Mesendoderm (in vitro differentiated cells): ENCODE measurements around the gene TCF4.
A peak's percentile ranks its signal among the peaks of the same experiment; 100 is the strongest.

Source experiments
- DNase-seq: peaks from one replicate; pipeline ENCODE4 v3.0.0; 2013
- H2AK5ac ChIP-seq: 2 replicates; pipeline ENCODE4 v1.6.1; 2013; ENCODE audit warnings: low read length, inconsistent platforms
- H2BK120ac ChIP-seq: 2 replicates; pipeline ENCODE4 v1.6.1; 2013; ENCODE audit warnings: low read depth, mild to moderate bottlenecking, low read length, moderate library complexity, mixed read lengths
- H2BK15ac ChIP-seq: replicated peaks from 2 replicates; pipeline ENCODE4 v1.6.1; 2013; ENCODE audit warnings: low read depth, mild to moderate bottlenecking, moderate library complexity
- H2BK5ac ChIP-seq: 2 replicates; pipeline ENCODE4 v1.6.1; 2013; ENCODE audit warnings: low read length, inconsistent platforms
- H3K18ac ChIP-seq: 2 replicates; pipeline ENCODE4 v1.6.1; 2013; ENCODE audit warnings: mild to moderate bottlenecking, low read length, mixed read lengths
- H3K23ac ChIP-seq: one replicate; pipeline ENCODE4 v1.6.1; 2013; ENCODE audit warnings: low read length
- H3K27ac ChIP-seq: 2 replicates; pipeline ENCODE4 v1.5.1; 2013; ENCODE audit warnings: low read depth, mild to moderate bottlenecking, inconsistent platforms, low read length, moderate library complexity
- H3K27me3 ChIP-seq: 2 replicates; pipeline ENCODE4 v1.6.1; 2013; ENCODE audit warnings: low read length, control low read depth, mild to moderate bottlenecking, inconsistent platforms; ENCODE audit not compliant: insufficient read depth, poor library complexity
- H3K36me3 ChIP-seq: 2 replicates; pipeline ENCODE4 v1.6.1; 2013; ENCODE audit warnings: low read length, inconsistent platforms; ENCODE audit not compliant: control insufficient read depth, insufficient read depth
- H3K4ac ChIP-seq: one replicate; pipeline ENCODE4 v1.6.1; 2013; ENCODE audit warnings: low read depth, mild to moderate bottlenecking, low read length, moderate library complexity
- H3K4me1 ChIP-seq: 2 replicates; pipeline ENCODE4 v1.6.1; 2013; ENCODE audit warnings: low read depth, low read length, inconsistent platforms; ENCODE audit not compliant: control insufficient read depth
- H3K4me2 ChIP-seq: 2 replicates; pipeline ENCODE4 v1.6.1; 2013; ENCODE audit warnings: low read length
- H3K4me3 ChIP-seq: 2 replicates; pipeline ENCODE4 v1.5.1; 2013; ENCODE audit warnings: mild to moderate bottlenecking, low read length
- H3K56ac ChIP-seq: one replicate; pipeline ENCODE4 v1.6.1; 2013; ENCODE audit warnings: low read length
- H3K79me1 ChIP-seq: 2 replicates; pipeline ENCODE4 v1.6.1; 2013; ENCODE audit warnings: low read length, inconsistent platforms
- H3K79me2 ChIP-seq: 2 replicates; pipeline ENCODE4 v1.6.1; 2013; ENCODE audit warnings: mild to moderate bottlenecking, low read length; ENCODE audit not compliant: control insufficient read depth, insufficient read depth
- H3K9ac ChIP-seq: 2 replicates; pipeline ENCODE4 v1.6.1; 2013; ENCODE audit warnings: low read length, inconsistent platforms
- H4K5ac ChIP-seq: one replicate; pipeline ENCODE4 v1.6.1; 2013; ENCODE audit warnings: low read length
- H4K8ac ChIP-seq: one replicate; pipeline ENCODE4 v1.6.1; 2013; ENCODE audit warnings: low read depth, mild to moderate bottlenecking, control low read depth, low read length, moderate library complexity
- WGBS: extraction: QIAGEN DNeasy Blood & Tissue Kit; methylation state at CpG from one replicate; pipeline ENCODE4 v1.1.7; 2013; ENCODE audit warnings: low lambda C conversion rate, missing lambda C conversion rate; ENCODE audit not compliant: insufficient coverage; ENCODE audit errors: extremely low coverage; 5-methylcytosine and 5-hydroxymethylcytosine counted together

TCF4 gene

DNA sequence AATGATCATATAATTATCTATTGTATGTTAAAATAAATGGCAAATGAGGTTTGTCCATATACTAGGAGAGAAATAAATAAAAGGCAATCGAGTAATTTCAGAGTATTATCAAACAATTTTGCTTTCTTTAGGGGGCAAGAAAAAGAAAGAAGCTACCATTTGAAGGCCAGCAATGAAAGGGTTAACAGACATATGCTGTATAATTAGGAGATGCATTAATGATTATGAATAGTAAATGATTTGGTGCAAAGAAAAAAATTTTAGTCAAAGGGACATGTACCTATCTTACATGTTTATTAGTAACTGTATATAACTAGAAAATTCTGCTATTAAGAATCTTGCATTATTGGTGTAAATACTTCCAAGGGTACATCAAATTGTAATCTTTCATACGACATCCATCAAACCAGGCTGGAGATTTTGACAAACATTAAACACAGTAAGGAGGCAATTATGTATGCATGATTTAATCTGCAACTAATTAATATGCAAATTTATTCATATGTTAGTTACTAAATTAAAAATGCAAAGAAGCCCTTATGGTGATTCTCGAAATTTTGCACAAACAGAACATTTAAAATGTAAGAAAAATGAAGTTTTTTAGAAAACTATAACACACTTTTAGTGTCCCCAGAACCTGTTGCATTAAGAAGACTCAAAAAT, 251.4 kb downstream of the TCF4 start:
- DNase-seq: no peak
- WGBS: no CpG with 5 or more reads among the region's 3 CpGs
- H3K79me2 ChIP-seq: no peaks in the 10 kb centered on the region
- H3K23ac ChIP-seq: no peak overlapping the region
- H3K27ac ChIP-seq: no peak overlapping the region
- no peak overlapping the region for H2BK5ac ChIP-seq
- no peak overlapping the region for H3K56ac ChIP-seq
- no peaks in the 10 kb centered on the region for H3K4me1 ChIP-seq
- no peak overlapping the region for H3K4me2 ChIP-seq
- no peak overlapping the region for H2AK5ac ChIP-seq
- no peak overlapping the region for H4K8ac ChIP-seq
- no peaks in the 10 kb centered on the region for H3K27me3 ChIP-seq
- no peak overlapping the region for H3K18ac ChIP-seq
- H3K4ac ChIP-seq: no peak overlapping the region
- no peak overlapping the region for H2BK120ac ChIP-seq
- H3K79me1 ChIP-seq: peaks cover 1% of the 10 kb centered on the region
- H3K4me3 ChIP-seq: no peak overlapping the region
- no peak overlapping the region for H3K9ac ChIP-seq
- H3K36me3 ChIP-seq: no peaks in the 10 kb centered on the region
- no peak overlapping the region for H2BK15ac ChIP-seq
- H4K5ac ChIP-seq: no peak overlapping the region

DNA sequence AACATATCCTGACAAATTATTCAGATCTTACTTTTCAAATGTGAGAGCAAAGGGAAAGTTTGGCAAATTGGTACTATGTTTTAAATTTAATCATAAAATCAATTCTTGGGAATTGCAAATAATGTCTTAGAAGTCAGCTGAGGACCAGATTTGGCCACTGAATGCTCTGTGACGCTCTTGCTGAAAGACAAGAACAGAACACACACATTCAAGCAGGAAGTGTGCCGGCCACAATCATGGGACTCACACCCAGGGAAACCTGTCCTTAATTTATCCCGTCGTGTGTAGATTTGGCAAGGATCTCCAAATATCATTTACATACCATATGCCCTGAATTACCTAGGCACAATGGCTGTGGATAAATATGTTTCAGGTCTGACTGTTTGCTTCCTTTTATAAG, 253.1 kb downstream of the TCF4 start:
- Histone ChIP-seq H2BK5ac (no peak overlapping the region), H3K36me3 (no peaks in the 10 kb centered on the region), H2AK5ac (no peak overlapping the region), H4K8ac (no peak overlapping the region), H3K27ac (no peak overlapping the region), H3K79me1 (no peaks in the 10 kb centered on the region), H3K4me3 (no peak overlapping the region), H3K4me2 (no peak overlapping the region), H3K56ac (no peak overlapping the region), H3K27me3 (no peaks in the 10 kb centered on the region), H3K4ac (no peak overlapping the region), H3K79me2 (no peaks in the 10 kb centered on the region), H3K23ac (no peak overlapping the region), H3K9ac (no peak overlapping the region), H2BK15ac (no peak overlapping the region), H3K4me1 (no peaks in the 10 kb centered on the region), H4K5ac (no peak overlapping the region), H3K18ac (no peak overlapping the region), H2BK120ac (no peak overlapping the region)
- no peak for DNase-seq
- no CpG with 5 or more reads among the region's 4 CpGs for WGBS

DNA sequence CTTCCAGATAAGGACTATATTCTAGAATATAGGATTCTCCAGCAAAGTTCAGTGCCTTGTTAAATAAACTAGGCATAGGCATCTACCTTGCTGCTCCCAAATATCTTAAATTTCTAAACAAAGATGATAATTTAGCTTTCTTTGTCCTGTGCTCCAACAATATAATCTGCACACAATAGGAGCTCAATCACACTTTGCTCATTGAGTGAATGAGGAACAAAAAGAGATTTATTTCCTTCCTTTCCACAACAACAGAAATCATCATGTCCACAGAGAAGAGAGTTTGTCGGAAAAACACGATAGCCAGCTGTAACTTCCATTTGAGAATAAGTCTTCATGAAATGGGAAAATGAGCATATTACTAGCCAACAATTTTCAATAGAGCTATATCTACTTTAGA, 256.7 kb downstream of the TCF4 start:
- Histone ChIP-seq H3K9ac (no peak overlapping the region), H3K18ac (no peak overlapping the region), H3K27ac (no peak overlapping the region), H3K23ac (no peak overlapping the region), H3K4me1 (no peaks in the 10 kb centered on the region), H2BK5ac (no peak overlapping the region), H3K4ac (no peak overlapping the region), H2AK5ac (no peak overlapping the region), H3K56ac (no peak overlapping the region), H3K79me1 (no peaks in the 10 kb centered on the region), H3K36me3 (no peaks in the 10 kb centered on the region), H4K8ac (no peak overlapping the region), H2BK120ac (no peak overlapping the region), H2BK15ac (no peak overlapping the region), H3K79me2 (no peaks in the 10 kb centered on the region), H4K5ac (no peak overlapping the region), H3K4me3 (no peak overlapping the region), H3K4me2 (no peak overlapping the region), H3K27me3 (no peaks in the 10 kb centered on the region)
- WGBS: no CpG with 5 or more reads among the region's 2 CpGs
- DNase-seq: peak; percentile 18

DNA sequence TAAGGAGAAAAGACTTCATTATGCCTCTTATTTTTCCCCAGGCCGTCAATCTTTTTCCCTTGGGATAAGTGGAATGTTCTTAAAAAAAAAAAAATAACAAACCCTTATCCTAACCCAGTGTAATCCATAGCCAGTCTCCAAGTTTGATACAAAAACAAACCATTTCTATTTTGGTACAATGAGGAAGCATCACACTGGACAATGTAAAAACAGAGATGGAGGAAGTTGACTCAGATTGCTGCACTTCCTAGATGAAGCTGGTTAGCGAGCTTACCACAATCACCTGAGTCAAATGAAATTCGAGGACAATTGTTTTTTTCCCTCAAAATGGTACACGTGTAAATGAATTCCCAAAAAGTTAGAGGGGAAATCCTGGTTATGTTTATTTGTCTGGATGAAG, 259.7 kb downstream of the TCF4 start:
- no peak overlapping the region for H3K18ac ChIP-seq
- no peak for DNase-seq

DNA sequence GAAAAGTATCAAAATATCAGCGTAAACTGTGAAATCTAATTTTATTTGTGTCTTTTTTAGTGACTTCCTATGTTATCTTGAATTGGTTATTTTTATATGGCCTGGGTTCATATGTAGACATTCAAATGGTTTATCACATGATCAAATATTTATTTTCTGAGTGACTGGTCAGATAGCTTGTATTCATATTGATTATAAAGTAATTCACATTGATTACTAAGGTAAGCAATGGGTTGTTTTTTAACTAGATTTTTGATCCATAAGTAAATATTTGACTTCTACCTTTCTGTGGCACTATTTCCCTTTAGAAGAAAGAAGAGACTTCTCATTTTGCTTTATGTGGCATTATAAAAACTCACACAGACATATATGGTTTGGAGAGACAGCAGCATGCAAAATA, 260.5 kb downstream of the TCF4 start:
- H2AK5ac ChIP-seq: no peak overlapping the region
- H3K56ac ChIP-seq: no peak overlapping the region
- H3K4me1 ChIP-seq: no peaks in the 10 kb centered on the region
- H3K79me1 ChIP-seq: no peaks in the 10 kb centered on the region
- no peaks in the 10 kb centered on the region for H3K79me2 ChIP-seq
- no peak overlapping the region for H2BK15ac ChIP-seq
- H4K5ac ChIP-seq: no peak overlapping the region
- H4K8ac ChIP-seq: no peak overlapping the region
- WGBS: no CpG with 5 or more reads among the region's 1 CpG
- no peak for DNase-seq
- H3K27me3 ChIP-seq: no peaks in the 10 kb centered on the region
- no peak overlapping the region for H3K4ac ChIP-seq
- H3K4me3 ChIP-seq: no peak overlapping the region
- H3K18ac ChIP-seq: no peak overlapping the region
- H3K23ac ChIP-seq: no peak overlapping the region
- no peak overlapping the region for H3K4me2 ChIP-seq
- no peak overlapping the region for H2BK120ac ChIP-seq
- H3K27ac ChIP-seq: no peak overlapping the region
- no peak overlapping the region for H2BK5ac ChIP-seq
- no peak overlapping the region for H3K9ac ChIP-seq
- no peaks in the 10 kb centered on the region for H3K36me3 ChIP-seq

More for the DNA sequence above, 259.7 kb downstream of the TCF4 start:
- H3K4me3 ChIP-seq: no peak overlapping the region
- no peak overlapping the region for H3K23ac ChIP-seq
- no peaks in the 10 kb centered on the region for H3K4me1 ChIP-seq
- no peak overlapping the region for H3K56ac ChIP-seq
- H3K9ac ChIP-seq: no peak overlapping the region
- no peaks in the 10 kb centered on the region for H3K27me3 ChIP-seq
- no peak overlapping the region for H3K4me2 ChIP-seq
- no peak overlapping the region for H4K5ac ChIP-seq
- no peak overlapping the region for H2BK15ac ChIP-seq
- H2AK5ac ChIP-seq: no peak overlapping the region
- H4K8ac ChIP-seq: no peak overlapping the region
- no peaks in the 10 kb centered on the region for H3K36me3 ChIP-seq
- no peaks in the 10 kb centered on the region for H3K79me2 ChIP-seq
- H3K27ac ChIP-seq: no peak overlapping the region
- H3K4ac ChIP-seq: no peak overlapping the region
- H2BK120ac ChIP-seq: no peak overlapping the region
- no peaks in the 10 kb centered on the region for H3K79me1 ChIP-seq
- no CpG with 5 or more reads among the region's 4 CpGs for WGBS
- no peak overlapping the region for H2BK5ac ChIP-seq

DNA sequence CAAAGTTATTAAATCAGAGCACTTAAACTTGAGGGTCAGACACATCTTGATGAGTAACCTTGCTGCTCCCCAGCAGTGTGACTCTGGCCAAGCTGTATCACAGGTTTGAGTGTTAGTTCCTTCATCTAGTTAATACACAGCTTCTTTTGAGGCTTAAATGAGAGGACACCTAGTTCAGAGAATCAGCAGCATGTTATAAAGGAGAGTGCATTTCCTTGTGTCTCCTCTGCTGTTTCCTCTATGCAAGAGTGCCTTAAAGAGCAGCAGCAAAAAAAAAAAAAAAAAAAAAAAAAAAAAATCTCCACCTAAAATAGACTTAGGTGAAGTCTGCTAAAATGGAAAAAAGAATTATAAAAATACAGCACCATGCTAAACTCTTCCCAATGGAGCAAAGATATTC, 261.9 kb downstream of the TCF4 start:
- Histone ChIP-seq H3K4me2 (no peak overlapping the region), H4K5ac (no peak overlapping the region), H2BK120ac (no peak overlapping the region), H3K79me1 (no peaks in the 10 kb centered on the region), H3K36me3 (no peaks in the 10 kb centered on the region), H3K18ac (no peak overlapping the region), H3K4me3 (no peak overlapping the region), H3K27me3 (no peaks in the 10 kb centered on the region), H3K9ac (no peak overlapping the region), H3K79me2 (no peaks in the 10 kb centered on the region), H3K23ac (no peak overlapping the region), H3K4me1 (no peaks in the 10 kb centered on the region), H2AK5ac (no peak overlapping the region), H3K27ac (no peak overlapping the region), H3K4ac (no peak overlapping the region), H4K8ac (no peak overlapping the region), H2BK5ac (no peak overlapping the region), H3K56ac (no peak overlapping the region), H2BK15ac (no peak overlapping the region)
- no peak for DNase-seq
